Hematopoietic multipotent progenitor cell (in vitro differentiated cells): Measurements from ENCODE around the gene PTRHD1. TPM values are rescaled to one million over a fixed set of nuclear protein-coding genes. Genes with fewer than 3 reads are reported as not detected.
"Not testable (repeated sequence)": the region's sequence is repeated elsewhere in the genome, so short reads cannot be mapped to it uniquely, and the experiment has no call there.

ENCODE experiments used
- DNase-seq, 3 donors: peaks; one replicate each; pipeline ENCODE4 v3.0.0-alpha.2; 2011 to 2015; ENCODE audit warnings: low read depth in 2 of 3, low spot score in 2 of 3
- total RNA-seq: library from RNA; depleted of rRNA; stranded (reverse); fragments of >200 nt; gene quantifications from one replicate; pipeline ENCODE4 v1.2.3, GENCODE V29; 2012

Gene PTRHD1, protein sequence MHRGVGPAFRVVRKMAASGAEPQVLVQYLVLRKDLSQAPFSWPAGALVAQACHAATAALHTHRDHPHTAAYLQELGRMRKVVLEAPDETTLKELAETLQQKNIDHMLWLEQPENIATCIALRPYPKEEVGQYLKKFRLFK
- total RNA-seq: 57.1 TPM

- peak; percentile 95 to 97 (median 96) for DNase-seq
Measured at GRCh38 chr2:24792874-24793760, at the start of gene PTRHD1, which contains the start of gene CENPO. Gene PTRHD1, minus strand, starts transcription at chr2:24793391. Its CDS starts 14 bp downstream, at chr2:24793377. Gene CENPO, plus strand, starts transcription at chr2:24793425. Its CDS starts 495 bp downstream, at chr2:24793920.

- DNase-seq: no peak
Measured at GRCh38 chr2:24842081-24843050, 49.2 kb upstream of the PTRHD1 start.

DNA sequence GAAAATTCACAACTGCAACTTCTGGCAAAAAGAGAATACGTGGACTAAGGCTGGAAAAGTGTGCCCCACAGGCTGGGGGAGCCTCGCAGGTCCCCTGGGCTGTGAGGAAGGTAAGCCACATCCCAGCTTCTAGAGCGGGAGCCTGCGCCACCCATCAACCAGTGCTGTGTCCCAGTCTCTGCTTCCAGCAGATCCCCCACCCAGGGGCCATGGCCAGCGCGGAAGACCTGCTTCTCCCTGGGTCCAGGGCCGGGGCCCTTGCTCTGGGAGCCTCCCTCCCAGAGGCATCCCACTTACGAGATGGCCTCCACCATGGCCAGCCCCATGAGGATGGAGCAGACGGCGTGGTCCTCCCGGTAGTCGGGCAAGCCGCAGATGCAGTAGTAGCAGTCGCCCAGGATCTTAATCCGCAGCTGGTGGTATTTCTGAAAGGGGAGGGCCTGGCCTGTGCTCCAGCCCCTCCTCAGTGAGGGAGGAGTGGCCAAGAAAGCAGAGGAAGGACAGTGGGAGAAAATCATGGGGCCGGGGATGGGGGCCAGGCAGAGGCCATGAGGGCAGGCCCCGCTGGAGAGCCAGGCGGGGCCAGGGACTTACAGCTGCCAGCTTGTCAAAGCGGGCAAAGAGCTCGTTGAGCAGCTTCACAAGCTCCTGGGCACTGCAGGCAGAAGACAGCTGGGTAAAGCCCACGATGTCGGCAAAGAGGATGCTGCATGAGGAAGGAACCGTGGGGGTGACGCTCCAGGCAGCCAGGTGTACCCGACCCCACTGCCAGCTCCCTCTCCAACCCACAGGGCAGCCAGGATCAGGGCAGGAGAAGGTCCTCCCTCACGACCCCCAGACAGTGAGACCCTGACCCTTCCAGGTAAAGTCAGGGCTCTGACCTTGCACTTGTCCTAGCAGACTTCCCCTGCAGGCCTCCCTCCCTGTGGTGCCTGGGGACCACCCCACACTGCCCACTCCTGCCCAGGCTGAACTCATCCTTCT, 48.1 kb upstream of the PTRHD1 start:
- DNase-seq: no peak

DNA sequence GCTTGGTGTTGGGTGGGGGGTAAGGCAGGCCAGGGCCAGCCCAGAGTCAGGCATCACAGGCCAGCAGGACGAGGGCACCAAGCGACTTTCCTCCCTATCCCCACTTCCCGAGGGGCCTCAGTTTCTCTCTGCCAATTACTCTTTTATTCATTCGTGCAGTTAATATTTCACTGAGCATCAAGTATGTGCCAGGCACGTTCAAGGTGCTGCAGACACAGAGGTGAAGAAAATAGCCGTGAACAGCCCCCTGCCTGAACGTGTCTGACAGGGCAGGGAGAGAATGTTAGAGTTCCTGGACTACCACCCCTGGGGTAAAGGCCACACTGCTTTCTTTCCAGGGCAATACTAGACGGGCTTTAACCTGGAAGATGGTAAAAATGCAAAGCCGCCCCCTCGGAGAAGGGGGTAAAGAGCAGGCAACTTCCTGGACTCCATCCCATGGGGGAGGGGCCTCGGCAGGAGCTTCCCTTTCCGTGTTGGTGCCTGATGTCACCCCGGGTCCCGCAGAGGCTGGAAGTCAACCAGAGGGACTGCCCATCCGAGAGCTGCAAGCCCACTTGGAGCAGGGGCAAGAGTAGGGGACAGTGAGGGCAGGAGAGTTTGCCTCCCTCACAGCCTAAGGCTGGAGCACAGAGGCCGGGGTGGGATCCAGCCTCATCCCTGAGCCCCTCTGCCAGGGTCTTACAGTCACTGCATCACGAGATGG, 47.1 kb upstream of the PTRHD1 start:
- DNase-seq: no peak

DNA sequence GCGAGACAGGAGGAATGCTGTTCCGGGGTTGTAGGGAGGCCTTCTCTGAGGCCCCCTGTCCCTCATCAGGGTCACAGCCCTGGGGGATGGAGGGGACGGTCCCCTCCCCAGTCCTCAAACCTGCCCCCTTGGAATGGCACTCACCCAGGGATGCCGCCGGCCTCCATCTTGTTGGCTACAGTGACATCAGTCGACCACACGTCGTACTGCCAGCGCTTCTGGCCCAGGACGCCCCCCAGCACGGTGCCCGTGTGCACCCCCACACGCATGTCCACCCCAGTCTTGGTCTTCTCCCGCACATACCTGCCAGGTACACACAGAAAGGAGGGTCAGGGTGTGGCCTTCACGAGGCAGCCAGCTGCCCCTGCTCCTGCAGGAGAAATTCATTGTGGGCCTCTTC, 46.5 kb upstream of the PTRHD1 start:
- no peak for DNase-seq

DNA sequence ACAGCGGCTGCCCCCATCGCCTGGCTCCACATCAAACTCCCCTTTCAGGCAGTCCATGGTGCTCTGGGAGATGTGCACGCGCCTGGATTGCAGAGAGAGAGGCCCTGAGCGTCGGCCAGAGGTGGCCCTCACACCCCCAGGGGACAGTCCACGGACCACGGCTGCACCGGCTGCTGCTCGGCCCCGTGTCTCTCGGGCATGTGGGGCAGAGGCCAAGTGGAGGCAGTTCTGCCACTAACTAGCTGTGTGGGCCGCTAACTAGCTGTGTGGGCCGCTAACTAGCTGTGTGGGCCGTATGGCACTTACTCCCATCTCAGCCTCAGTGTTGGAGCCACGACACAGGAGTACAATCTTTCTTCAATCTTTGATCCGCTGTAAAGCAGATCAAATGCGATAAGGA, 45.4 kb upstream of the PTRHD1 start:
- no peak for DNase-seq

GRCh38 chr2:24837996-24838513, 44.9 kb upstream of the PTRHD1 start:
- DNase-seq: no peak

DNA sequence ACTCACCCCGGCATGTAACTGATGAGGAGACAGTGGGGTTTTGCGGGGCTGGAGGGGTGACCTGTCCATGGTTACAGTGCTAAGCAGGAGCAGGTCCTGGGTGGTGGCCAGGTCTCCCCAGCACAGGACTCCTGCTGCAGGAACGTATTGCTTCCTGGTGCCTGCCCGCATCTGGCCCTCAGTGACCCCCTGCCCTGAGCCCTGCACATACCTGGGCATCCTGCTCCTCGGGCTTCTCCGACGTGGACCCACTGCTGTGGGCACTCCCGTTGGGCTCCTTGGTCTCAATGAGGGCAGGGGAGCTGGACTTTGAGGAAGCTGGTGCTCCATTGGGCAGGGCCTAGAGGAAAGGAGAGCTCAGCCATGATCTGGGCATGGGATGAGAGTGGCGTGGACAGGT, 43.5 kb upstream of the PTRHD1 start:
- DNase-seq: no peak

GRCh38 chr2:24836206-24836605, 43.0 kb upstream of the PTRHD1 start:
- no peak for DNase-seq

- DNase-seq: not testable (repeated sequence)
Measured at GRCh38 chr2:24835411-24835810, 42.2 kb upstream of the PTRHD1 start.

DNA sequence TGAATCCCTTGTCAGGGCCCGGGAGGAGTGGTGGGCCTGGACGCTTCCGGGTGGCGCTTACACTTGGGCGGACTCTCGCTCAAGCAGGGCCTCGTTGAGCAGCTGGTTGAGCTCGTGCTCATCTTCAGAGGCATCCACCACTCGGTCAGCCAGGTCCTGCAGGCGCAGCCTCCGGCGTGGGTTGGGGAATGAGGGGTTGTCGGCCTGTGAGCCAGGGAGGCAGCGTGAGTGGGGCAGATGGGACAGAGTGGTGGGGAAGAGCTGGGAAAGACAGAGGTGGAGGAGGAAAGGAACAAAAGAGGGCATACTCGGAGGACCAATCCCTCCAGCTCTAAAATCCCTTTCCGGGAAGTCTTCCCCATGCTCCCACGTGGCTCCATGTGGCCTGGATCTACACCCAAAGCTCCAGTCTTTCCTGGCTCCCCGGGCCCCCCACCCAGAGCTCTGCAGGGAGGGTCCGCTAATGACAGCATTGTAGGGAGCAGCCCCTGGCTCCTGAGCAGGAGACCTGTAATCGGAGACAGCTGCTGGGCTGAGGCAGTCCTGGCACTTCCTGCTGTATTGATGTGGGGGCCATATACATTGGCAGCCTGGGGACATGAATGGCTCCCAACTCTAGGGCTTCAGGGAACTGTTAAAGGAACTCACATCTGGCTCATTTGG, 41.7 kb upstream of the PTRHD1 start:
- no peak for DNase-seq

GRCh38 chr2:24833821-24834732, 40.9 kb upstream of the PTRHD1 start:
- DNase-seq: no peak

- no peak for DNase-seq
Measured at GRCh38 chr2:24832931-24833701, 39.9 kb upstream of the PTRHD1 start.

- no peak for DNase-seq
Measured at GRCh38 chr2:24832521-24832920, 39.3 kb upstream of the PTRHD1 start.

GRCh38 chr2:24832073-24832461, 38.9 kb upstream of the PTRHD1 start:
- DNase-seq: no peak

GRCh38 chr2:24831221-24832072, 38.3 kb upstream of the PTRHD1 start:
- no peak for DNase-seq
